Dermis microvascular lymphatic vessel endothelial cell (primary cell): ENCODE results near the gene OR4C11. TPM values are rescaled to one million over a fixed set of nuclear protein-coding genes. Genes with fewer than 3 reads are reported as not detected.

Experiments
- DNase-seq, 2 donors: peaks; one replicate each; pipeline versions ENCODE4 v3.0.0 to v3.0.0-alpha.2; 2010; ENCODE audit warnings: low read depth in 2 of 2
- total RNA-seq: library from RNA; depleted of rRNA; stranded (reverse); fragments of >200 nt; gene quantifications from 2 replicates; pipeline ENCODE4 v1.2.1, GENCODE V29; 2014

The OR4C11 gene, protein sequence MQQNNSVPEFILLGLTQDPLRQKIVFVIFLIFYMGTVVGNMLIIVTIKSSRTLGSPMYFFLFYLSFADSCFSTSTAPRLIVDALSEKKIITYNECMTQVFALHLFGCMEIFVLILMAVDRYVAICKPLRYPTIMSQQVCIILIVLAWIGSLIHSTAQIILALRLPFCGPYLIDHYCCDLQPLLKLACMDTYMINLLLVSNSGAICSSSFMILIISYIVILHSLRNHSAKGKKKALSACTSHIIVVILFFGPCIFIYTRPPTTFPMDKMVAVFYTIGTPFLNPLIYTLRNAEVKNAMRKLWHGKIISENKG
- not detected in 2 replicates for total RNA-seq

DNA sequence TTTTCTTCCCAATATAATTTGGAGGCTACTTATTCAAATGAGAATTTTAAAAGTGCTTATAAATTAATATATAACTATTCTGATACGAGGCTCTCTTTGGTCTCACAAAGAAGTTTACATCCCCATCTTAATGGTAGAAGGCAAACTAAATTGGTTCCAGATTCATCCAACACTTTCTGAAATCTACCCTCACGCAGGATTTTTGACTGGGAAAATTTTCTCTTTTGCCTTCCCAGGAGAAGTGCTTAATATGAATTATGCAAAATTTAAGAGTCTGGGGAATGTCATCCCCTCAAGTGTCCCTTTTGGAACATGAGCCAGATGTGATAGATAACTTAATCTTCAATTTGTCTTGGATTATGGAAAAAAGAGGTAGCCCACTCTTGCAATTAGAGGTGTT, at the start of gene OR4C11:
OR4C11 (minus strand) TSS at position 101 of the 400 bp plus-strand sequence. CDS start 3,272 bp downstream, outside the sequence.
- DNase-seq = no peak

DNA sequence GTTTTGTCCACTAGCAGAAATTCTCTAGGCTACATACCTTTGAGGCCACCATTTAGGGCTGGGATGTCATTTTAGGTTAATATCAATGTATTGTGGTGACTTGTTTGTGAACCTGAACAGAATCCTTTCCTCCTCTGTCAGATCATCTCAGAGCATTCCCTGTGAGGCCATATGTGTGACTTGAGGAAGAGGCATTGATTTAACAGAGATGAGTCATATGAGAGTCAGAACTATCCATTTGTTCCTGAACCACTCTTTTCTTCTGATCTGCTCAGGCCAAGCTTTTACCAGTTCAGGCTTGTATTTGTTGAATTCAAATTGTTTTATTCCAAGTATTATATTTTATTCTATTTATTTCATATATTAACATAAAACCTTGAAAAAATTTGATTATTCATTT, 47.7 kb upstream of the OR4C11 start:
- no peak for DNase-seq

- no peak for DNase-seq
Measured at GRCh38 chr11:55652560-55652959, 45.1 kb upstream of the OR4C11 start.

GRCh38 chr11:55648027-55648426, 40.6 kb upstream of the OR4C11 start, which contains the start of gene OR4S2:
Gene OR4S2, plus strand, starts transcription at chr11:55648327. Its CDS starts 2,577 bp downstream, at chr11:55650904.
- no peak for DNase-seq

DNA sequence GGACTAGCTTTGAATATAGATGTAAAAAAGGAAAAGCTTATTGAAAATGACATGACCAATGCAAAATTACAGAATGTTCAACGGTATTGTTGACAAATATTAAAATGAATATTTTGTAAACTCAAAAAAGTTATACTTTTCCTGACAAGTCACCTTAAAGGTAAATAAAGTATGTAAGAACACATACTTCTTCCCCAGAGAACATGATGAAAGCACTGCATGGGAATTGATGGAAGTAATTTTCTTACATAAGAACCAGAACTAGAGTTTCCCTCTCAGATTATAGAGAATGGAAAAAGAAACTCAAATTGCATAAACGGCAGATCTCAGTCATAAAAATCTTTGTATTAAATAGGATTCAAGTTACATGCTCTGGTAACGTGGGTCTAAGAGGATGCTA, 27.4 kb upstream of the OR4C11 start, which contains the start of gene OR4P4:
OR4P4 (plus strand) TSS at position 301 of the 400 bp plus-strand sequence.
- no peak for DNase-seq

DNA sequence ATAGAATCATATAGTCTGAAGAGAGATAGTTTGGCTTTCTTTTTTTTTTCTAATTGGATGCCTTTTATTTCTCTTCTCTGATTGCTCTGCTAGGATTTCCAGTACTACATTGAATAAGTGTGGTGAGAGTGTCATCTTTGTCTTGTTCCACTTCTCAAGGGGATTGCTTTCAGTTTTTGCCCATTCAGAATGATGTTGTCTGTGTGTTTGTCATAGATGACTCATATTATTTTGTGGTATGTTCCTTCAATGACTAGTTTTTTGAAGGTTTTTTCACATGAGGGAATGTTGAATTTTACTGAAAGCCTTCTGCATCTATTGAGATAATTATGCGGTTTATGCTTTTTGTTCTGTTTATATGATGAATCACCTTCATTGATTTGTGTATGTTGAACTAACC, 17.1 kb upstream of the OR4C11 start:
- DNase-seq = no peak

DNA sequence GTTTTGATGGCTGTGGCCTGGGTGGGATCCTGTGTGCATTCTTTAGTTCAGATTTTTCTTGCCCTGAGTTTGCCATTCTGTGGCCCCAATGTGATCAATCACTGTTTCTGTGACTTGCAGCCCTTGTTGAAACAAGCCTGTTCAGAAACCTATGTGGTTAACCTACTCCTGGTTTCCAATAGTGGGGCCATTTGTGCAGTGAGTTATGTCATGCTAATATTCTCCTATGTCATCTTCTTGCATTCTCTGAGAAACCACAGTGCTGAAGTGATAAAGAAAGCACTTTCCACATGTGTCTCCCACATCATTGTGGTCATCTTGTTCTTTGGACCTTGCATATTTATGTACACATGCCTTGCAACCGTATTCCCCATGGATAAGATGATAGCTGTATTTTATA, 34.9 kb downstream of the OR4C11 start:
- DNase-seq = no peak

DNA sequence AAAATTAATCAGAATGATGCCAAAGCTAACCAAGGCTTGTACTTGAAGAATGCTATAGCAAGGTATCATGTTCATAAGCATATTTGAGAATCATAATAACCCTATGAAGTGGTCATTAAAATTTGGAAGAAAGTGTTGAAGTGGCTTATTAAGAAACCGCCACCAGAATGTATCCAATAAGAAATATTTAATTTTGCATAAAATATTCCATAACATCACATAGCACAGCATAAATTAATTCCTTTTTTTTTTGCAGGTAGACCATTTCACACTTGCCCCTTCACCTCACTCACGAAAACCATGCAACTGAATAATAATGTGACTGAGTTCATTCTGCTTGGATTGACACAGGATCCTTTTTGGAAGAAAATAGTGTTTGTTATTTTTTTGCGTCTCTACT, 35.6 kb downstream of the OR4C11 start, which contains the start of gene OR4C16:
OR4C16 (plus strand) TSS at position 301 of the 400 bp plus-strand sequence; CDS start at position 301, 0 bp downstream.
- no peak for DNase-seq

DNA sequence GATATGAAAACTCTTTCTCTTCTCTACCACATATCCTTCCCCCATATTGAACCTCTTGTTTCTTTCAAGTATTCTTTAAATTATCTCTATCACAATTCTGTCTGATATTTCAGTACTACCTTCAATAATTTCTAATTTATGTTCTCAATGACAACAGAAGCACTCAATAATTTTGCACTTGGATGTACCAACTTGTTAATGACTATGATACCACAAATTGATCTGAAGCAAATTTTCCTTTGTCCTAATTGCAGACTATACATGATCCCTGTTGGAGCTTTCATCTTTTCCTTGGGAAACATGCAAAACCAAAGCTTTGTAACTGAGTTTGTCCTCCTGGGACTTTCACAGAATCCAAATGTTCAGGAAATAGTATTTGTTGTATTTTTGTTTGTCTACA, 53.3 kb downstream of the OR4C11 start, which contains the start of gene OR4C15:
OR4C15 (plus strand) TSS at position 301 of the 400 bp plus-strand sequence; CDS start at position 301, 0 bp downstream.
- no peak for DNase-seq

Other genes starting within 250 kb of the OR4C11 start
- not detected in 2 replicates for gene OR4A15, start 239.7 kb downstream of the OR4C11 start, total RNA-seq
- not detected in 2 replicates for gene OR4C15, start 53.2 kb downstream of the OR4C11 start, total RNA-seq
- not detected in 2 replicates for gene OR4C16, start 35.5 kb downstream of the OR4C11 start, total RNA-seq
- not detected in 2 replicates for gene OR4P4, start 27.5 kb upstream of the OR4C11 start, total RNA-seq
- gene OR4S2, start 40.7 kb upstream of the OR4C11 start, total RNA-seq = not detected in 2 replicates
- gene OR4C6, start 54.6 kb upstream of the OR4C11 start, total RNA-seq = not detected in 2 replicates
- not detected in 2 replicates for gene OR5D13, start 165.8 kb upstream of the OR4C11 start, total RNA-seq
- gene OR5D14, start 187.9 kb upstream of the OR4C11 start, total RNA-seq = not detected in 2 replicates
- gene OR5L1, start 203.7 kb upstream of the OR4C11 start, total RNA-seq = not detected in 2 replicates
- gene OR5D18, start 212.0 kb upstream of the OR4C11 start, total RNA-seq = not detected in 2 replicates
- gene OR5L2, start 219.6 kb upstream of the OR4C11 start, total RNA-seq = not detected in 2 replicates
- gene OR5D16, start 231.1 kb upstream of the OR4C11 start, total RNA-seq = not detected in 2 replicates